WTC11 (cell line): ENCODE measurements around the gene IRX1. TPM values are rescaled to one million over a fixed set of nuclear protein-coding genes. Genes with fewer than 3 reads are reported as not detected.

Experiments
- ATAC-seq: fragments of 200-7000 bp; cut with Tn5 transposase; 2 replicates; pipeline ENCODE4 v1.10.0; 2021; ENCODE audit warnings: mild to moderate bottlenecking, moderate library complexity
- CTCF ChIA-PET: fragments of 300-600 bp; sonication (Branson Sonifier 250); formaldehyde crosslinking; loops from one replicate; lab custom pipeline; 2021; ENCODE audit warnings: antibody characterized with exemption; lab: Charles Lee
- POLR2A ChIA-PET: fragments of 350-600 bp; sonication (Branson Sonifier 250); formaldehyde crosslinking; loops from one replicate; lab custom pipeline; 2021; ENCODE audit warnings: antibody characterized with exemption; lab: Charles Lee
- DNase-seq: peaks from one replicate; pipeline ENCODE4 v3.0.0; 2021; ENCODE audit warnings: low spot score
- H3K27ac Mint-ChIP-seq: 2 replicates; pipeline ENCODE4 v1.8.0; 2021; ENCODE audit warnings: mixed read lengths
- H3K27me3 Mint-ChIP-seq: 2 replicates; pipeline ENCODE4 v1.8.0; 2021; ENCODE audit warnings: low read depth, mild to moderate bottlenecking, moderate library complexity, mixed read lengths
- H3K36me3 Mint-ChIP-seq: 2 replicates; pipeline ENCODE4 v1.8.0; 2021; ENCODE audit warnings: mixed read lengths
- H3K4me1 Mint-ChIP-seq: 2 replicates; pipeline ENCODE4 v1.8.0; 2022; ENCODE audit warnings: mixed read lengths
- H3K4me3 Mint-ChIP-seq: 2 replicates; pipeline ENCODE4 v1.8.0; 2021; ENCODE audit warnings: mild to moderate bottlenecking, moderate library complexity, mixed read lengths
- H3K9me3 Mint-ChIP-seq: 2 replicates; pipeline ENCODE4 v1.8.0; 2021; ENCODE audit warnings: mixed read lengths
- ATF3 ChIP-seq: sonication (generic); formaldehyde crosslinking; conservative IDR thresholded peaks from 2 replicates; pipeline ENCODE4 v1.8.1; 2022; ENCODE audit warnings: mild to moderate bottlenecking, missing genetic modification reagents
- CDX4 ChIP-seq: fragments of 250-450 bp; sonication (Bioruptor Pico); IDR thresholded peaks from 2 replicates; pipeline ENCODE4 v1.9.0; 2021; ENCODE audit warnings: moderate library complexity, mild to moderate bottlenecking, inconsistent platforms, borderline replicate concordance
- E2F4 ChIP-seq: sonication (generic); formaldehyde crosslinking; IDR thresholded peaks from 2 replicates; pipeline ENCODE4 v1.8.1; 2022; ENCODE audit warnings: low read depth, mild to moderate bottlenecking, moderate library complexity, missing genetic modification reagents, borderline replicate concordance
- ETV6 ChIP-seq: sonication (generic); formaldehyde crosslinking; IDR thresholded peaks from 2 replicates; pipeline ENCODE4 v1.8.1; 2022; ENCODE audit warnings: mild to moderate bottlenecking, missing genetic modification reagents
- FOXP1 ChIP-seq: sonication (generic); formaldehyde crosslinking; IDR thresholded peaks from 2 replicates; pipeline ENCODE4 v1.8.0; 2022; ENCODE audit warnings: missing genetic modification reagents, mild to moderate bottlenecking, moderate library complexity, borderline replicate concordance
- GRHL2 ChIP-seq: fragments of 250-450 bp; sonication (Bioruptor Pico); IDR thresholded peaks from 2 replicates; pipeline ENCODE4 v1.8.0; 2022; ENCODE audit warnings: mild to moderate bottlenecking, moderate library complexity; ENCODE audit not compliant: insufficient replicate concordance, severe bottlenecking
- GTF2I ChIP-seq: fragments of 250-450 bp; sonication (Bioruptor Pico); conservative IDR thresholded peaks from 2 replicates; pipeline ENCODE4 v1.4.0; 2021; ENCODE audit warnings: mild to moderate bottlenecking
- HMGA2 ChIP-seq: fragments of 250-450 bp; sonication (Bioruptor Pico); IDR thresholded peaks from 2 replicates; pipeline ENCODE4 v1.4.0; 2021; ENCODE audit warnings: mild to moderate bottlenecking, moderate library complexity
- IRF2 ChIP-seq: sonication (generic); formaldehyde crosslinking; IDR thresholded peaks from 2 replicates; pipeline ENCODE4 v1.8.0; 2022; ENCODE audit warnings: low read depth, missing genetic modification reagents, borderline replicate concordance
- MXD4 ChIP-seq: fragments of 250-450 bp; sonication (Bioruptor Pico); IDR thresholded peaks from 2 replicates; pipeline ENCODE4 v1.8.0; 2021; ENCODE audit warnings: mild to moderate bottlenecking, moderate library complexity, borderline replicate concordance
- PRRX2 ChIP-seq: fragments of 250-450 bp; sonication (Bioruptor Pico); IDR thresholded peaks from 2 replicates; pipeline ENCODE4 v1.8.0; 2021; ENCODE audit warnings: mild to moderate bottlenecking
- SMAD3 ChIP-seq: sonication (generic); formaldehyde crosslinking; IDR thresholded peaks from 2 replicates; pipeline ENCODE4 v1.8.0; 2022; ENCODE audit warnings: missing genetic modification reagents, mild to moderate bottlenecking, borderline replicate concordance
- USF1 ChIP-seq: sonication (generic); formaldehyde crosslinking; IDR thresholded peaks from 2 replicates; pipeline ENCODE4 v1.8.0; 2022; ENCODE audit warnings: mild to moderate bottlenecking, missing genetic modification reagents
- ZNF121 ChIP-seq: sonication (generic); formaldehyde crosslinking; IDR thresholded peaks from 2 replicates; pipeline ENCODE4 v1.8.0; 2023; ENCODE audit warnings: missing genetic modification reagents
- ZNF416 ChIP-seq: fragments of 250-450 bp; sonication (Bioruptor Pico); IDR thresholded peaks from 2 replicates; pipeline ENCODE4 v1.9.0; 2021; ENCODE audit warnings: mild to moderate bottlenecking, inconsistent platforms
- total RNA-seq: library from RNA; stranded (reverse); gene quantifications from 3 replicates; pipeline ENCODE4 v1.2.3, GENCODE V29; 2021
- TF ChIP-seq, protein P1 (sequence below): fragments of 250-450 bp; sonication (Bioruptor Pico); IDR thresholded peaks from 2 replicates; pipeline ENCODE4 v1.8.0; 2021; ENCODE audit warnings: mild to moderate bottlenecking
- TF ChIP-seq, protein P2 (sequence below): sonication (generic); formaldehyde crosslinking; IDR thresholded peaks from 2 replicates; pipeline ENCODE4 v1.8.1; 2023; ENCODE audit warnings: mild to moderate bottlenecking, missing genetic modification reagents
- TF ChIP-seq, protein P3 (sequence below): sonication (generic); formaldehyde crosslinking; conservative IDR thresholded peaks from 2 replicates; pipeline ENCODE4 v1.8.1; 2023; ENCODE audit warnings: mild to moderate bottlenecking, low read depth, missing genetic modification reagents, moderate library complexity
- TF ChIP-seq, protein P4 (sequence below): sonication (generic); formaldehyde crosslinking; IDR thresholded peaks from 2 replicates; pipeline ENCODE4 v1.8.1; 2022; ENCODE audit warnings: mild to moderate bottlenecking, missing genetic modification reagents, moderate library complexity, borderline replicate concordance
- TF ChIP-seq, protein P5 (sequence below): fragments of 200-600 bp; IDR thresholded peaks from 2 replicates; pipeline ENCODE4 v1.8.0; 2022; ENCODE audit warnings: antibody characterized with exemption

IRX1 gene
- total RNA-seq, 1 experiment from 2014 or later: 21.0 TPM

DNA sequence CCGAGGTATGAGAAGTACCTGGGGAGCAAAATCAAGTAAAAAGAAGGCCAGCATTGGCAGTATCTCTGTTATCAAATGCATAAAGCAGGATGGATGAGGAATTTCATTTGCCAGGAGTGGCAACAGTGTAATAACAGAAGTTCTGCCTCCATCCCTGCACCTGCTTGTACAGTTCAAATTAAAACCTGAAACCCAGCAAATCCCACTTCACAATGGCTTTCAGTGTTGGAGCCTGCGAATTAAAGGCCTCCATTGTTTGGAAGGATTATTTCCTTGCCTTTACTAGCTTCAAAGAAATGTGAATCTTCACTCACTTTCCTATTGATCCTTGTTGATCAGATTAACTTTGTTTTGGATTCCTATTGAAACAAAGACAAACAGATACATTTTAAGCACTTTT, 31.5 kb upstream of the IRX1 start:
- ATAC-seq (no peak), DNase-seq (no peak)
- no peak overlapping the region for H3K27ac Mint-ChIP-seq
- peaks cover 11% of the 10 kb centered on the region for H3K4me1 Mint-ChIP-seq
- H3K27me3 Mint-ChIP-seq: no peaks in the 10 kb centered on the region; the same call in none of the 2 replicates
- peaks cover 30% of the 10 kb centered on the region for H3K36me3 Mint-ChIP-seq
- no peak overlapping the region for H3K4me3 Mint-ChIP-seq
- ChIA-PET CTCF (no interaction called here), POLR2A (no interaction called here)
- H3K9me3 Mint-ChIP-seq: peaks cover 33% of the 10 kb centered on the region
- no peak for TF ChIP-seq USF1 (CRISPR knock-in tag)
- TF ChIP-seq ZNF121 (CRISPR knock-in tag): no peak
- no peak for TF ChIP-seq GRHL2 (CRISPR knock-in tag)
- no peak for TF ChIP-seq MXD4
- no peak for TF ChIP-seq HMGA2
- no peak for TF ChIP-seq SMAD3 (CRISPR knock-in tag)
- no peak for TF ChIP-seq GTF2I (CRISPR knock-in tag)
- no peak for TF ChIP-seq ETV6 (CRISPR knock-in tag)
- TF ChIP-seq ATF3 (CRISPR knock-in tag): no peak
- TF ChIP-seq CDX4 (CRISPR knock-in tag): no peak
- TF ChIP-seq, protein P1, sequence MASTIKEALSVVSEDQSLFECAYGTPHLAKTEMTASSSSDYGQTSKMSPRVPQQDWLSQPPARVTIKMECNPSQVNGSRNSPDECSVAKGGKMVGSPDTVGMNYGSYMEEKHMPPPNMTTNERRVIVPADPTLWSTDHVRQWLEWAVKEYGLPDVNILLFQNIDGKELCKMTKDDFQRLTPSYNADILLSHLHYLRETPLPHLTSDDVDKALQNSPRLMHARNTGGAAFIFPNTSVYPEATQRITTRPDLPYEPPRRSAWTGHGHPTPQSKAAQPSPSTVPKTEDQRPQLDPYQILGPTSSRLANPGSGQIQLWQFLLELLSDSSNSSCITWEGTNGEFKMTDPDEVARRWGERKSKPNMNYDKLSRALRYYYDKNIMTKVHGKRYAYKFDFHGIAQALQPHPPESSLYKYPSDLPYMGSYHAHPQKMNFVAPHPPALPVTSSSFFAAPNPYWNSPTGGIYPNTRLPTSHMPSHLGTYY (CRISPR knock-in tag): no peak
- TF ChIP-seq, protein P2, sequence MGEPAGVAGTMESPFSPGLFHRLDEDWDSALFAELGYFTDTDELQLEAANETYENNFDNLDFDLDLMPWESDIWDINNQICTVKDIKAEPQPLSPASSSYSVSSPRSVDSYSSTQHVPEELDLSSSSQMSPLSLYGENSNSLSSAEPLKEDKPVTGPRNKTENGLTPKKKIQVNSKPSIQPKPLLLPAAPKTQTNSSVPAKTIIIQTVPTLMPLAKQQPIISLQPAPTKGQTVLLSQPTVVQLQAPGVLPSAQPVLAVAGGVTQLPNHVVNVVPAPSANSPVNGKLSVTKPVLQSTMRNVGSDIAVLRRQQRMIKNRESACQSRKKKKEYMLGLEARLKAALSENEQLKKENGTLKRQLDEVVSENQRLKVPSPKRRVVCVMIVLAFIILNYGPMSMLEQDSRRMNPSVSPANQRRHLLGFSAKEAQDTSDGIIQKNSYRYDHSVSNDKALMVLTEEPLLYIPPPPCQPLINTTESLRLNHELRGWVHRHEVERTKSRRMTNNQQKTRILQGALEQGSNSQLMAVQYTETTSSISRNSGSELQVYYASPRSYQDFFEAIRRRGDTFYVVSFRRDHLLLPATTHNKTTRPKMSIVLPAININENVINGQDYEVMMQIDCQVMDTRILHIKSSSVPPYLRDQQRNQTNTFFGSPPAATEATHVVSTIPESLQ: no peak
- TF ChIP-seq, protein P3, sequence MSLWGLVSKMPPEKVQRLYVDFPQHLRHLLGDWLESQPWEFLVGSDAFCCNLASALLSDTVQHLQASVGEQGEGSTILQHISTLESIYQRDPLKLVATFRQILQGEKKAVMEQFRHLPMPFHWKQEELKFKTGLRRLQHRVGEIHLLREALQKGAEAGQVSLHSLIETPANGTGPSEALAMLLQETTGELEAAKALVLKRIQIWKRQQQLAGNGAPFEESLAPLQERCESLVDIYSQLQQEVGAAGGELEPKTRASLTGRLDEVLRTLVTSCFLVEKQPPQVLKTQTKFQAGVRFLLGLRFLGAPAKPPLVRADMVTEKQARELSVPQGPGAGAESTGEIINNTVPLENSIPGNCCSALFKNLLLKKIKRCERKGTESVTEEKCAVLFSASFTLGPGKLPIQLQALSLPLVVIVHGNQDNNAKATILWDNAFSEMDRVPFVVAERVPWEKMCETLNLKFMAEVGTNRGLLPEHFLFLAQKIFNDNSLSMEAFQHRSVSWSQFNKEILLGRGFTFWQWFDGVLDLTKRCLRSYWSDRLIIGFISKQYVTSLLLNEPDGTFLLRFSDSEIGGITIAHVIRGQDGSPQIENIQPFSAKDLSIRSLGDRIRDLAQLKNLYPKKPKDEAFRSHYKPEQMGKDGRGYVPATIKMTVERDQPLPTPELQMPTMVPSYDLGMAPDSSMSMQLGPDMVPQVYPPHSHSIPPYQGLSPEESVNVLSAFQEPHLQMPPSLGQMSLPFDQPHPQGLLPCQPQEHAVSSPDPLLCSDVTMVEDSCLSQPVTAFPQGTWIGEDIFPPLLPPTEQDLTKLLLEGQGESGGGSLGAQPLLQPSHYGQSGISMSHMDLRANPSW (CRISPR knock-in tag): no peak
- TF ChIP-seq IRF2: no peak
- TF ChIP-seq, protein P4, sequence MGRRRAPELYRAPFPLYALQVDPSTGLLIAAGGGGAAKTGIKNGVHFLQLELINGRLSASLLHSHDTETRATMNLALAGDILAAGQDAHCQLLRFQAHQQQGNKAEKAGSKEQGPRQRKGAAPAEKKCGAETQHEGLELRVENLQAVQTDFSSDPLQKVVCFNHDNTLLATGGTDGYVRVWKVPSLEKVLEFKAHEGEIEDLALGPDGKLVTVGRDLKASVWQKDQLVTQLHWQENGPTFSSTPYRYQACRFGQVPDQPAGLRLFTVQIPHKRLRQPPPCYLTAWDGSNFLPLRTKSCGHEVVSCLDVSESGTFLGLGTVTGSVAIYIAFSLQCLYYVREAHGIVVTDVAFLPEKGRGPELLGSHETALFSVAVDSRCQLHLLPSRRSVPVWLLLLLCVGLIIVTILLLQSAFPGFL (CRISPR knock-in tag): no peak
- TF ChIP-seq FOXP1 (CRISPR knock-in tag): no peak
- TF ChIP-seq E2F4 (CRISPR knock-in tag): no peak
- TF ChIP-seq PRRX2 (CRISPR knock-in tag): no peak
- TF ChIP-seq, protein P5, sequence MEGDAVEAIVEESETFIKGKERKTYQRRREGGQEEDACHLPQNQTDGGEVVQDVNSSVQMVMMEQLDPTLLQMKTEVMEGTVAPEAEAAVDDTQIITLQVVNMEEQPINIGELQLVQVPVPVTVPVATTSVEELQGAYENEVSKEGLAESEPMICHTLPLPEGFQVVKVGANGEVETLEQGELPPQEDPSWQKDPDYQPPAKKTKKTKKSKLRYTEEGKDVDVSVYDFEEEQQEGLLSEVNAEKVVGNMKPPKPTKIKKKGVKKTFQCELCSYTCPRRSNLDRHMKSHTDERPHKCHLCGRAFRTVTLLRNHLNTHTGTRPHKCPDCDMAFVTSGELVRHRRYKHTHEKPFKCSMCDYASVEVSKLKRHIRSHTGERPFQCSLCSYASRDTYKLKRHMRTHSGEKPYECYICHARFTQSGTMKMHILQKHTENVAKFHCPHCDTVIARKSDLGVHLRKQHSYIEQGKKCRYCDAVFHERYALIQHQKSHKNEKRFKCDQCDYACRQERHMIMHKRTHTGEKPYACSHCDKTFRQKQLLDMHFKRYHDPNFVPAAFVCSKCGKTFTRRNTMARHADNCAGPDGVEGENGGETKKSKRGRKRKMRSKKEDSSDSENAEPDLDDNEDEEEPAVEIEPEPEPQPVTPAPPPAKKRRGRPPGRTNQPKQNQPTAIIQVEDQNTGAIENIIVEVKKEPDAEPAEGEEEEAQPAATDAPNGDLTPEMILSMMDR: no peak
- TF ChIP-seq ZNF416 (CRISPR knock-in tag): no peak
